ENCODE data around the gene PDE4D. TPM values are rescaled to one million over a fixed set of nuclear protein-coding genes. Genes with fewer than 3 reads are reported as not detected.

Gene PDE4D
- total RNA-seq, 1 donor from 2014 or later, result 13.2 TPM

DNA sequence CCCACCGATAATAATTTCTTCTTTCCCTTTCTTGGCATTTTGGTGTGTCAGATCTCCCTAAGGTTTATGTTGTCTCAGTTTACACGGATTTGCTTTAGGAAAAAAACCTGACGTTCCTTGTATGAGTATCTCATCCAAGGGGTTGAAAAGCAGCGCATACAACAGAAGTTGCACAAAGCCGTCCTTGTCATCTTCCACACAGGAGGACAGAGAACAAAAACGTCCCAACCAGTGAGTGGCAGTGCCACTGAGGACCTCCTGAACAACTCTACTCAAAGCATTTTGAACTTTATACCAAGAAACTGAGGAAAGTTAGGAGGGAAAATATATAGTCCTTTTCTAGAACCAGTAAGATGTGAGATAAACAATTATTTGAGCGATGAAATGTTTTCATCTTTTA, 547.0 kb downstream of the PDE4D start:
- no peak for DNase-seq
- H3K27me3 Mint-ChIP-seq (ENCODE audit: unreplicated experiment), result no peaks in the 10 kb centered on the region
- no peak overlapping the region for H3K4me3 Mint-ChIP-seq (ENCODE audit: unreplicated experiment)
- no peaks in the 10 kb centered on the region for H3K36me3 Mint-ChIP-seq (ENCODE audit: unreplicated experiment)
- no peaks in the 10 kb centered on the region for H3K9me3 Mint-ChIP-seq (ENCODE audit: unreplicated experiment)
- TF ChIP-seq, protein P1, sequence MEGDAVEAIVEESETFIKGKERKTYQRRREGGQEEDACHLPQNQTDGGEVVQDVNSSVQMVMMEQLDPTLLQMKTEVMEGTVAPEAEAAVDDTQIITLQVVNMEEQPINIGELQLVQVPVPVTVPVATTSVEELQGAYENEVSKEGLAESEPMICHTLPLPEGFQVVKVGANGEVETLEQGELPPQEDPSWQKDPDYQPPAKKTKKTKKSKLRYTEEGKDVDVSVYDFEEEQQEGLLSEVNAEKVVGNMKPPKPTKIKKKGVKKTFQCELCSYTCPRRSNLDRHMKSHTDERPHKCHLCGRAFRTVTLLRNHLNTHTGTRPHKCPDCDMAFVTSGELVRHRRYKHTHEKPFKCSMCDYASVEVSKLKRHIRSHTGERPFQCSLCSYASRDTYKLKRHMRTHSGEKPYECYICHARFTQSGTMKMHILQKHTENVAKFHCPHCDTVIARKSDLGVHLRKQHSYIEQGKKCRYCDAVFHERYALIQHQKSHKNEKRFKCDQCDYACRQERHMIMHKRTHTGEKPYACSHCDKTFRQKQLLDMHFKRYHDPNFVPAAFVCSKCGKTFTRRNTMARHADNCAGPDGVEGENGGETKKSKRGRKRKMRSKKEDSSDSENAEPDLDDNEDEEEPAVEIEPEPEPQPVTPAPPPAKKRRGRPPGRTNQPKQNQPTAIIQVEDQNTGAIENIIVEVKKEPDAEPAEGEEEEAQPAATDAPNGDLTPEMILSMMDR (IDR thresholded peaks at IDR 0.05; ENCODE audit: partially characterized antibody, unreplicated experiment), result no peak
- no peak overlapping the region for H3K27ac Mint-ChIP-seq (ENCODE audit: unreplicated experiment)
- H3K4me1 Mint-ChIP-seq (ENCODE audit: low read depth, unreplicated experiment), result no peaks in the 10 kb centered on the region

GRCh38 chr5:59342181-59342580, 551.3 kb downstream of the PDE4D start:
- Mint-ChIP-seq H3K36me3 (ENCODE audit: unreplicated experiment) (no peaks in the 10 kb centered on the region), H3K4me1 (ENCODE audit: low read depth, unreplicated experiment) (peaks cover 5% of the 10 kb centered on the region), H3K27me3 (ENCODE audit: unreplicated experiment) (peaks cover 2% of the 10 kb centered on the region), H3K27ac (ENCODE audit: unreplicated experiment) (no peak overlapping the region), H3K9me3 (ENCODE audit: unreplicated experiment) (no peaks in the 10 kb centered on the region), H3K4me3 (ENCODE audit: unreplicated experiment) (no peak overlapping the region)
- no peak for DNase-seq
- TF ChIP-seq, protein P1 (IDR thresholded peaks at IDR 0.05; ENCODE audit: partially characterized antibody, unreplicated experiment), result no peak

- H3K9me3 Mint-ChIP-seq (ENCODE audit: unreplicated experiment), result no peaks in the 10 kb centered on the region
- H3K27me3 Mint-ChIP-seq (ENCODE audit: unreplicated experiment), result peaks cover 2% of the 10 kb centered on the region
- H3K4me3 Mint-ChIP-seq (ENCODE audit: unreplicated experiment), result no peak overlapping the region
- no peak for DNase-seq
- TF ChIP-seq, protein P1 (IDR thresholded peaks at IDR 0.05; ENCODE audit: partially characterized antibody, unreplicated experiment), result no peak
- H3K27ac Mint-ChIP-seq (ENCODE audit: unreplicated experiment), result no peak overlapping the region
- no peaks in the 10 kb centered on the region for H3K36me3 Mint-ChIP-seq (ENCODE audit: unreplicated experiment)
- H3K4me1 Mint-ChIP-seq (ENCODE audit: low read depth, unreplicated experiment), result peaks cover 6% of the 10 kb centered on the region
Observed at GRCh38 chr5:59341760-59342159, 551.8 kb downstream of the PDE4D start.

- DNase-seq, result no peak
- Mint-ChIP-seq H3K27ac (ENCODE audit: unreplicated experiment) (no peak overlapping the region), H3K27me3 (ENCODE audit: unreplicated experiment) (peaks cover 2% of the 10 kb centered on the region), H3K4me1 (ENCODE audit: low read depth, unreplicated experiment) (peaks cover 8% of the 10 kb centered on the region), H3K9me3 (ENCODE audit: unreplicated experiment) (no peaks in the 10 kb centered on the region), H3K36me3 (ENCODE audit: unreplicated experiment) (no peaks in the 10 kb centered on the region), H3K4me3 (ENCODE audit: unreplicated experiment) (no peak overlapping the region)
- TF ChIP-seq, protein P1 (IDR thresholded peaks at IDR 0.05; ENCODE audit: partially characterized antibody, unreplicated experiment), result no peak
Observed at GRCh38 chr5:59341155-59341554, 552.4 kb downstream of the PDE4D start.

DNA sequence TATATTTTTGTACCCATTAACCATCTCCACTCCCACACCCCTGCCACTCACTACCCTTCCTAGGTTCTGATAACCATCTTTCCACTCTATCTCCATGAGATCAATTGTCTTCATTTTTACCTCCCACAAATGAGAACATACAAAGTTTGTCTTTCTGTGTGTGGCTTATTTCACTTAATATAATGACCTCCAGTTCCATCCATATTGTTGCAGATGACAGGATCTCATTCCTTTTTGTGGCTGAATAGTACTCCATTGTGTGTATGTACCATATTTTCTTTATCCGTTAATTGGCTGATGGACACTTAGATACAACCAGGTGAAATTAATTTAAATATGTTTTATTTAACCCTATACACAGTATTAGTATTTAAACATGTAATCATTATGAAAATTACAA, 552.9 kb downstream of the PDE4D start:
- H3K36me3 Mint-ChIP-seq (ENCODE audit: unreplicated experiment), result no peaks in the 10 kb centered on the region
- TF ChIP-seq, protein P1 (IDR thresholded peaks at IDR 0.05; ENCODE audit: partially characterized antibody, unreplicated experiment), result no peak
- peaks cover 8% of the 10 kb centered on the region for H3K4me1 Mint-ChIP-seq (ENCODE audit: low read depth, unreplicated experiment)
- peaks cover 2% of the 10 kb centered on the region for H3K27me3 Mint-ChIP-seq (ENCODE audit: unreplicated experiment)
- H3K27ac Mint-ChIP-seq (ENCODE audit: unreplicated experiment), result no peak overlapping the region
- no peak for DNase-seq
- H3K9me3 Mint-ChIP-seq (ENCODE audit: unreplicated experiment), result no peaks in the 10 kb centered on the region
- H3K4me3 Mint-ChIP-seq (ENCODE audit: unreplicated experiment), result no peak overlapping the region
